MM.1S (cell line): ENCODE data around the gene CWC27.

Source experiments
- DNase-seq: peaks from one replicate; pipeline ENCODE4 v3.0.0-alpha.2; 2015
- H2AFZ ChIP-seq: fragments of 300-600 bp; sonication (generic); 2 replicates; pipeline ENCODE4 v1.6.0; 2016; ENCODE audit warnings: antibody characterized with exemption, low read length
- H3F3A ChIP-seq: fragments of 300-600 bp; sonication (generic); 2 replicates; pipeline ENCODE4 v1.6.1; 2016; ENCODE audit warnings: mild to moderate bottlenecking, antibody characterized with exemption, low read length, moderate library complexity, mixed read lengths; ENCODE audit not compliant: insufficient read depth
- H3K27ac ChIP-seq: fragments of 300-600 bp; sonication (generic); 2 replicates; pipeline ENCODE4 v1.5.1; 2016; ENCODE audit warnings: mild to moderate bottlenecking, low read length
- H3K27me3 ChIP-seq: fragments of 300-600 bp; sonication (generic); replicated peaks from 2 replicates; pipeline ENCODE4 v1.6.0; 2016; ENCODE audit warnings: low read length; ENCODE audit not compliant: insufficient read depth
- H3K36me3 ChIP-seq: fragments of 300-600 bp; sonication (generic); replicated peaks from 2 replicates; pipeline ENCODE4 v1.6.1; 2016; ENCODE audit warnings: mild to moderate bottlenecking, low read length, mixed read lengths; ENCODE audit not compliant: insufficient read depth
- H3K4me1 ChIP-seq: fragments of 300-600 bp; sonication (generic); 2 replicates; pipeline ENCODE4 v1.6.1; 2016; ENCODE audit warnings: low read length, mixed read lengths
- H3K4me2 ChIP-seq: fragments of 300-600 bp; sonication (generic); 2 replicates; pipeline ENCODE4 v1.6.0; 2016; ENCODE audit warnings: low read depth, low read length
- H3K4me3 ChIP-seq: fragments of 300-600 bp; sonication (generic); 2 replicates; pipeline ENCODE4 v1.5.1; 2016; ENCODE audit warnings: low read length, mixed read lengths
- H3K79me2 ChIP-seq: fragments of 300-600 bp; sonication (generic); 2 replicates; pipeline ENCODE4 v1.6.1; 2016; ENCODE audit warnings: mixed run types, low read length, mixed read lengths
- H3K9ac ChIP-seq: fragments of 300-600 bp; sonication (generic); 2 replicates; pipeline ENCODE4 v1.6.1; 2016; ENCODE audit warnings: low read length, mixed read lengths
- H3K9me2 ChIP-seq: fragments of 300-600 bp; sonication (generic); replicated peaks from 2 replicates; pipeline ENCODE4 v1.6.1; 2016; ENCODE audit warnings: mild to moderate bottlenecking, low read length, mixed read lengths; ENCODE audit not compliant: insufficient read depth
- H3K9me3 ChIP-seq: fragments of 300-600 bp; sonication (generic); replicated peaks from 2 replicates; pipeline ENCODE4 v1.6.1; 2016; ENCODE audit warnings: mild to moderate bottlenecking, low read length, mixed read lengths; ENCODE audit not compliant: insufficient read depth
- H4K20me1 ChIP-seq: fragments of 300-600 bp; sonication (generic); 2 replicates; pipeline ENCODE4 v1.6.1; 2016; ENCODE audit warnings: mild to moderate bottlenecking, low read length, moderate library complexity, mixed read lengths; ENCODE audit not compliant: insufficient read depth
- CTCF ChIP-seq: fragments of 300-600 bp; sonication (generic); IDR thresholded peaks from 2 replicates; pipeline ENCODE4 v1.5.1; 2016; ENCODE audit warnings: antibody characterized with exemption, low read length, mixed read lengths
- EZH2 ChIP-seq: fragments of 300-600 bp; sonication (generic); optimal IDR thresholded peaks from 2 replicates; pipeline ENCODE3; 2017; ENCODE audit warnings: low read depth, mild to moderate bottlenecking, antibody characterized with exemption, low read length, mixed read lengths
- EZH2phosphoT487 ChIP-seq: fragments of 300-600 bp; sonication (generic); IDR thresholded peaks from 2 replicates; pipeline ENCODE4 v1.6.1; 2018; ENCODE audit warnings: antibody characterized with exemption, low read length

Gene CWC27

GRCh38 chr5:64742411-64742810, 26.3 kb upstream of the CWC27 start:
- H3K36me3 ChIP-seq, result 0 out of 2 replicates have a peak, but pooled peaks cover 3% of the 10 kb centered on the region
- no peak for TF ChIP-seq EZH2
- no peak for TF ChIP-seq CTCF
- TF ChIP-seq EZH2phosphoT487, result no peak

GRCh38 chr5:64742821-64743220, 25.9 kb upstream of the CWC27 start:
- no peaks in the 10 kb centered on the region for H3K27me3 ChIP-seq
- no peaks in the 10 kb centered on the region for H3K9me2 ChIP-seq
- no peak overlapping the region for H3K27ac ChIP-seq
- no peaks in the 10 kb centered on the region for H3K9me3 ChIP-seq
- H4K20me1 ChIP-seq, result no peaks in the 10 kb centered on the region
- no peak overlapping the region for H3K4me2 ChIP-seq
- no peaks in the 10 kb centered on the region for H3K4me1 ChIP-seq
- no peaks in the 10 kb centered on the region for H3F3A ChIP-seq
- H3K9ac ChIP-seq, result no peak overlapping the region
- no peak overlapping the region for H3K4me3 ChIP-seq
- no peak for TF ChIP-seq EZH2
- DNase-seq, result no peak
- H2AFZ ChIP-seq, result no peak overlapping the region
- 0 out of 2 replicates have a peak, but pooled peaks cover 3% of the 10 kb centered on the region for H3K36me3 ChIP-seq
- H3K79me2 ChIP-seq, result no peaks in the 10 kb centered on the region

More at GRCh38 chr5:64742411-64742810, 26.3 kb upstream of the CWC27 start:
- H3K79me2 ChIP-seq, result no peaks in the 10 kb centered on the region
- H3K9me2 ChIP-seq, result no peaks in the 10 kb centered on the region
- no peak for DNase-seq
- no peak overlapping the region for H3K27ac ChIP-seq
- H2AFZ ChIP-seq, result no peak overlapping the region
- H4K20me1 ChIP-seq, result no peaks in the 10 kb centered on the region
- no peak overlapping the region for H3K9ac ChIP-seq
- H3K9me3 ChIP-seq, result no peaks in the 10 kb centered on the region
- no peak overlapping the region for H3K4me2 ChIP-seq
- no peaks in the 10 kb centered on the region for H3K4me1 ChIP-seq
- no peaks in the 10 kb centered on the region for H3K27me3 ChIP-seq
- H3F3A ChIP-seq, result no peaks in the 10 kb centered on the region
- H3K4me3 ChIP-seq, result no peak overlapping the region

GRCh38 chr5:64744914-64745313, 23.8 kb upstream of the CWC27 start:
- Histone ChIP-seq H3F3A (no peaks in the 10 kb centered on the region), H3K9me3 (no peaks in the 10 kb centered on the region), H3K27ac (no peak overlapping the region), H4K20me1 (no peaks in the 10 kb centered on the region), H3K9ac (no peak overlapping the region), H3K36me3 (no peaks in the 10 kb centered on the region), H3K4me2 (no peak overlapping the region), H3K9me2 (no peaks in the 10 kb centered on the region), H2AFZ (no peak overlapping the region), H3K27me3 (no peaks in the 10 kb centered on the region), H3K4me3 (no peak overlapping the region), H3K79me2 (no peaks in the 10 kb centered on the region), H3K4me1 (no peaks in the 10 kb centered on the region)
- no peak for DNase-seq
- TF ChIP-seq CTCF, result no peak
- no peak for TF ChIP-seq EZH2
- TF ChIP-seq EZH2phosphoT487, result no peak

GRCh38 chr5:64746446-64746845, 22.3 kb upstream of the CWC27 start:
- Histone ChIP-seq H3K36me3 (no peaks in the 10 kb centered on the region), H3K9me3 (no peaks in the 10 kb centered on the region), H3K27ac (no peak overlapping the region), H3K4me2 (no peak overlapping the region), H3F3A (no peaks in the 10 kb centered on the region), H3K9ac (no peak overlapping the region), H3K9me2 (no peaks in the 10 kb centered on the region), H2AFZ (no peak overlapping the region), H4K20me1 (no peaks in the 10 kb centered on the region), H3K27me3 (no peaks in the 10 kb centered on the region), H3K79me2 (no peaks in the 10 kb centered on the region), H3K4me3 (no peak overlapping the region), H3K4me1 (no peaks in the 10 kb centered on the region)
- DNase-seq, result no peak
- no peak for TF ChIP-seq CTCF
- no peak for TF ChIP-seq EZH2
- TF ChIP-seq EZH2phosphoT487, result no peak
